NCI-H446 treated with DMSO at 0.1 percent for 48 hours (cell line): ENCODE data around the gene MKNK1.
"Not testable (repeated sequence)": the region's sequence is repeated elsewhere in the genome, so short reads cannot be mapped to it uniquely, and the experiment has no call there.

Source experiments
- DNase-seq: peaks from one replicate; lab custom pipeline; 2025; lab: John Stamatoyannopoulos, UW

Gene MKNK1

DNA sequence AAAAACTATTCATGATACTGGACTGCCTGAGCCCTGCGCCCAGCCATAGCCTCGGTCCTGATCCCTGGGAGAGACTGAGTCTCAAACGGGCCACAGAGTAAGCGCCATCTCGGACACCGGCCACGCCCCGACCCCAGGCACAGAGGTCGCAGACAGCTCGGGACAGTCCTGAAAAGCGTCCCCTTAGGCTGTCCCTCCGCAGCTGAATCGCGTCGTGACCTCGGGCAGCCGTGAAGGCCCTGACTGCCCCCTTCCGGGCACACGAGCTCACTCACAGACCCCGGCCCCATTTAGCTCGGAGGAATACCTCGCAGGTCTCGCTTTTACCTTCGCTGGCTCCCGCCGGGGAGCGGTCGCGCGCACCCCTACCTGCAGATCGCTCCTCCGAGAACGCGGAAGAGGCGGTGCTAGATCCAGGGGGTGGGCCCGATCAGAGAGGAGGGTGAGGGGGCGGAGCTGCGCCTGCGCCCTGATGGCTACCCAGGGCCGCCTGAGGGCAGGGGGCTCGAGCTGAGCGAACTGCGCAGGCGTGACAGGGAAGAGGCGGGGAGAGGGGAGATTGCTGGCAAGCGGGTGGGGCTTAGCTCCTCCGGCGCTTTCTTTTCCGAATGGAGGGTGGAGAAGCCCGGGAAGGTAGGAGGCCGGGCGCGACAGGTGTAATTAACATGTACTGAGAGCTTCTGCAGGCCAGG, at the start of gene MKNK1:
Gene MKNK1 (minus strand): TSS at position 411 of the 692 bp plus-strand sequence. CDS start 20,941 bp downstream, outside the sequence.
- DNase-seq, result no peak

DNA sequence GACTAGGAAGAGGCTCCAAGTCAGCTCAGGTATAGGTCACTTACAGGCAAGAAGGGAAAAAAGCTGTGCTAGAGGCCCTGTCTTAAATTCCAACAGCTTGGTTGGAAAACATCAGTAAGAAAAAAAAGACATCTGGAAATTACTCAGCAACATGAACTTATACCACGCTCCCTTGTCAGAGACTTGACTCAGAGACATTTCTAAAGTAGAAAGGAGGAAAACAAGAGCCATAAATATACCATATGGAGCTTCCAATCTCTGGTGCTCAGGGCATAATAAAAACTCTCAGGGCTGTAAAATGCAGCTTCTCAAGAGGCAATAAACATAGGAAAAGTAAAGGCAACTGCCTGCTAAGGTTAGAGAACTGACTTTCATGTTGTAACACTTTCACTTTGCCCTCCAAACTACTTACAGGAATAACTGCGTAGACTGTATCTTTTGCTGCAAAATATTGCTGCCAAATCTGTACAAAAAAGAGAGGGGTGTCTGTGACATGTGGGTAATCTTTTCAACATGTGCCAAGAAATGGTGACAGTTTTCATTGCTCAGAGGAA, 49.4 kb upstream of the MKNK1 start:
- DNase-seq, result no peak

DNA sequence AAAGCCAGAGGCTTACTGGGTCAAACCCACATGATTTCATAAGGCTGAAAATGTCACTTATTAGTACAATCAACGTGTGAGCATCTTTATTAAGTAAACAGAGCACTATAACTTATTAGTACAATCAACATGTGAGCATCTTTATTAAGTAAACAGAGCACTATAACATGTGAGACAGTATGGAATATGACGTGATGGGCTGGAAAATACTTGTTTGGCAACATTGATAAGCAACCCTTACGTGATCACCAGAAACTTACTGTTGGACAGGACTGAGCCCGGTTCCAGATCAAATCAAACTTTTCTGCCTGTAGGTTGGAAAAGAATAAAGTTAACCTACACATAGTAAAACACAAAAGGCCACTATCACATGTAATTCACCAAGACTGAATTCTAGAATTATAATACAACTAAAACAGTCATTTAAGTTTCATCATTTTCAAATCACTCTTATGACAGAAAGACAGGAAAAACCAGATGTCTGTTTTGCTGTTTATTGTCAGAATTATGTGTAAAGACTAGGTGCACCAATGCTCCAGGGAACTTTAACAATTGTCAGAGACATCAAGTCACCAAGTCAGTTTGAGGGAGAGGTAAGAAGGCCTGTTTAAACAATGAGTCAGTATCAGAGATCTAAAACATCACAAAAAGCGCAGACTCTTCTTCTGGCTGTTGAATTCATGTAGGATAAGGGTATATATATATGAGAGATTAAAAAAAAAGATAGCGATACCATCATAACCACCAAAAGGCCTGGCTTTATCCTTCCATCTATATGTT, 48.4 kb upstream of the MKNK1 start:
- no peak for DNase-seq

DNA sequence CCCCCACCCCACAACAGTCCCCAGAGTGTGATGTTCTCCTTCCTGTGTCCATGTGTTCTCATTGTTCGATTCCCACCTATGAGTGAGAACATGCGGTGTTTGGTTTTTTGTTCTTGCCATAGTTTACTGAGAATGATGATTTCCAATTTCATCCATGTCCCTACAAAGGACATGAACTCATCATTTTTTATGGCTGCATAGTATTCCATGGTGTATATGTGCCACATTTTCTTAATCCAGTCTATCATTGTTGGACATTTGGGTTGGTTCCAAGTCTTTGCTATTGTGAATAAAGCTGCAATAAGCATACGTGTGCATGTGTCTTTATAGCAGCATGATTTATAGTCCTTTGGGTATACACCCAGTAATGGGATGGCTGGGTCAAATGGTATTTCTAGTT, 47.1 kb upstream of the MKNK1 start:
- not testable (repeated sequence) for DNase-seq

DNA sequence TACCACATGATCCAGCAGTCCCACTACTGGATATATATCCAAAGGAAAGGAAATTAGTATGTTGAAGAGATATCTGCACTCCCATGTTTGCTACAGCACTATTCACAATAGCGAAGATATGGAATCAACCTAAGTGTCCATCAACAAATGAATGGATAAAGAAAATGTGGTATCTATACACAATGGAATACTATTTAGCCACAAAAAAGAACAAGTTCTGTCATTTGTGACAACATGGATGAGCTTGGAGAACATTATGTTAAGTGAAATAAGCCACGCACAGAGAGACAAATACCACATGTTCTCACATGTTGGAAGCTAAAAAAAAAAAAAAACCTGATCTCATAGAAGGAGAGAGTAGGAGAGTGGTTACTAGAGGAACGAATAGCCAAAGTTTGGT, 46.4 kb upstream of the MKNK1 start:
- no peak for DNase-seq

DNA sequence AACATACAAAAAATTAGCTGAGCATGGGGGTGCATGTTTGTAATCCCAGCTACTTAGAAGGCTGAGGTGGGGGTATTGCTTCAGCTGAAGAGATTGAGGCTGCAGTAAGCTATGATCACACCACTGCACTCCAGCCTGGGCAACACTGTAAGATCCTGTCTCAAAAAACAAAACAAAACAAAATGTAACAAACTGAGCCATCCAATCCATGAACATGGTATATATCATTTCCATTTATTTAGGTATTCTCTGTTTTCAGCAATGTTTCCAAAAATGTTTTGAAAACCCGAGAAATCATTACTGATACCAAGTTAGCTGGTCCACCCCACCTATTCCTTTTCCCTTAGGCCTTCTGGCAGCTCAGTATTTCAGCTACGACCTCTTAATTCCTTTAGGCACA, 45.7 kb upstream of the MKNK1 start:
- DNase-seq, result no peak

DNA sequence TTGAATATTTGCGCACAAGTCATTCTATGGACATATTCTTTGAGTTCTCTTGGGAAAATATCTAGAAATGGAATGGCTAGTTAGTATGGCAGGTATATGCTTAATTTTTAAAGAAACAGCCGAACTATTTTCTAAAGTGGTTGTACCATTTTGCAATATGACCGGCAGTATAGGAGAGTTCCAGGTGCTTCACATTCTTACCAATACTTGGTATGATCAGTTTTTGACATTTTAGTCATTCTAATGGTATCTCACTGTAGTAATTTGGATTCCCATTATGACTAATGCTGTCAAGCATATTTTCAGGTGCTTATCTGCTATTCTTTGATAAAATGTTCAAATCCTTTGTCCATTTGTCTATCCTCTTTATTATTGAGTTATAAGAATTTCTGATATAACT, 43.5 kb upstream of the MKNK1 start:
- no peak for DNase-seq

DNA sequence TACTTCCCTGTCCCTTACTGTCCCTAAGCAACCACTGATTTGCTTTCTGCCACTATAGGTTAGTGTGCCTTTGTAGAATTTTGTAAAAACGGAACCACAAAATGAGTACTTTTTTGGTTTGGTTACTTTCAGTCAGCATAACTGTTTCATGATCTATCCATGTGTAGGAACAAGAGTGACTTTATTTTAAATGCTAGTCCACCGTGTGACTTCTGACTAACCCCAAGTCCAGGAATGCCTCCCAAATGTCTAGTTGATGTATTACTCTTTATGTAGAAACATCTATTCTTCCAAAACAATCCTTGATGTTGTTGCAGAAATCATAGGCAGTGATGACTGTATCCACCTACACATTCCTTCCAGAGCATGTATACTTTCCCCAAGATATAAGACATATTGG, 42.8 kb upstream of the MKNK1 start:
- no peak for DNase-seq

DNA sequence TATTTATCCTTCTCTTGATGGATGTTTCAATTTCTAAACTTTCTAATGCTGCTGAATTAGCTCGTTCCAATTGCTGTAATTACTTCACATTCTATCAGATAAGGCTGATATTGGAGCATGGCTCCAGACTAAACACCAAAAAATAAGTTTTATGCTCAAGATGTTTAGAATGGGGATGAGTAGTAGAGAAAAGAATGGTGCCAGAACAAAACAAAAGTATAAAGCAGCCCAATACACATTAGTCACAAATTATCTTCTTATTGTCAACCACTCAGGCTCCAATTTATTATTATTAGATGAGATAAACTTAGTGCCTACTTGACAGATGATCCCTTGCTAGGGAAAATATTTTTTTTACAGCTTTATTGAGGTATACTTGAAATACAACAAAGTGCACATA, 42.3 kb upstream of the MKNK1 start:
- no peak for DNase-seq

DNA sequence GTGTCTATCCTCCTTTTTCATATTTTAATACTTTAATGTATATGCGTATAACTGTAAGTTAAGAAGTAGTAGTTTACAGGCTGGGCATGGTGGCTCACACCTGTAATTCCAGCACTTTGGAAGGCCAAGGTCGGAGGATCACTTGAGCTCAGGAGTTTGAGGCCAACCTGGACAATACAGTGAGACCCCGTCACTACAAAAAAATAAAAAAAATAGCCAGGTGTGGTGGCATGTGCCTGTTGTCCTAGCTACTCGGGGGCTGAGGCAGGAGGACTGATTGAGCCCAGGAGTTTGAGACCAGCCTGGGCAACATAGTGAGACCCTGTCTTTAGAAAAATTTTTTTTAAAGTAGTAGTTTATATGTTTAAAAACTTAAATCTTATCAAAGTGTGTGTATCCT, 41.7 kb upstream of the MKNK1 start:
- no peak for DNase-seq

DNA sequence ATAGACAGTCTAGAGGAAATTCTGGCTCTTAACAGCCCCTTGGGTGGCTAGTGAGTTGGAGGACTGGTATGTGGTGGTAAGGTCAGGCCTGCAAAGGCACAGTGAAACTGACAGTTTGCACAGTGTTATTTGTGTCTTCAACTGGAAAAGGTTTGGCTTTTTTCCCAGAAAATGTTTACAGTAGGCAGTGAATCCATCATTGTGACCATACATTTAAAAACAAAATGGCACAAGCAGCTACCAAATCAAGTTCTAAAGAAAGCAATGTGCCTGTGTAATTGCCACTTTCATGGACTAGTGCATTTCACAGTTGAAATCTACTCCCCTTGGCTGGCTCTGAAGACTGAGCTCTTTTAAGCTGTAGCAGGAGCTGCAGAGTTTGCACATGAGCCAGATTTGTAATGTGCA, 39.3 kb upstream of the MKNK1 start:
- peak; percentile 99 for DNase-seq

DNA sequence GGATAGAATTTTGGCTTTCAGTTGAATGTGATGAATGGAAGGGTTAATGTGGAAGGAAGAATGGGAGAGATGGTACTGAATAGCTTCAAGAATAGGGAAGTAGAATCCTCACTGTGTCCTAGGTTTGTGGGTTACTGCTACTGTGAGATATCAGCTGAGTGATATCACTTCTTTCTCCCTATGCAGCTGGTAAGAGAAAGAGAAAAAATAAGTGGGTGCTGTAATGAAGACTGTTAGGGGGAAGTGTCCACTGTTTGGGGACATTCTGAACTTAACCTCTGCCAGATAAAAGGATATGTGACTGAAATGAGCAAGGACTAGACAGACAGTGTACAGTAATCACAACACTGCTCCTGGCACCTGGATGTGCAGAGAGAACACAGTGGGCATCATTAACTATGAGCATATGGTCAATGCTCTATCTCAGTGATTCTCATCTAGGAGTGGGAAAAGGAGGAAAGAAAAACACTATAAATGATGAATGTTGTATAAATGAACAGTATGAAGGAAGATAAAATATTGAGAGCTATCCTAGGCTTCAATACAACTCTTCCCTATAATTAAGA, 38.1 kb upstream of the MKNK1 start:
- no peak for DNase-seq

DNA sequence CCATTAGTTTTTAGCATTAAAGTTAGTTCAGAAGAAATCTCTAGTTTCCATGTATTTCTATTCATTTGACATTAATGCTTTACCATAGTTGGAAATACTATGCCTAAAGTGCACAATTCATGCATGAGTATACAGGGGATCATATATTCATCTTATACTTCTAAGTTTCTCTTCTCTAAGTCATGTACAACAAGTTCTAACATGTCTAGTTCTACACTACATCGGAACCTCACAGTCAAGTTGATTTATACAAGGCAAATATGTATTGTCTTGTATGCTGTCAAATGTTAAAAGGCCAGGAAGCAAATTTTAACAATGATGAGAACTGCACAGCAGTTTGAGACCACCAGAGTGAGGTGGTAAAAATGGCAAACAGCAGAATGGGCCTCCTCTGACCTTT, 35.5 kb upstream of the MKNK1 start:
- DNase-seq, result no peak

DNA sequence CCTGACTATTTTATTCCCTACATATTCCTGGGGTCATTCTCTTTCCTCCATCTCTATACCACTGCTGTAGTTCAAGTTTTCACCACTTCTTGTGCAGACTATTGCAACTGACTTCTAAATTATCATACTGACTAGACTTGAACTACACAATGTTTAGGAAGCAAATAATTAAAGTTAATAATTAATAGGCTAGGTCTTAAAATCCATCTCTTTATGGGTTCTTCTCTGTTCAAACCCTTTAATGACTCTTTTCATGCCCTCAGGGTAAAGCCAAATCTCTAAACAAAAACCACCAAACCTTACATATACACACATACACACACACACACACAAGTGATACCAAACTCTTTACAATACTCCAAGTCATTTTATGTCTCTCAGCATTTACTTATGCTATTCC, 34.9 kb upstream of the MKNK1 start:
- no peak for DNase-seq

DNA sequence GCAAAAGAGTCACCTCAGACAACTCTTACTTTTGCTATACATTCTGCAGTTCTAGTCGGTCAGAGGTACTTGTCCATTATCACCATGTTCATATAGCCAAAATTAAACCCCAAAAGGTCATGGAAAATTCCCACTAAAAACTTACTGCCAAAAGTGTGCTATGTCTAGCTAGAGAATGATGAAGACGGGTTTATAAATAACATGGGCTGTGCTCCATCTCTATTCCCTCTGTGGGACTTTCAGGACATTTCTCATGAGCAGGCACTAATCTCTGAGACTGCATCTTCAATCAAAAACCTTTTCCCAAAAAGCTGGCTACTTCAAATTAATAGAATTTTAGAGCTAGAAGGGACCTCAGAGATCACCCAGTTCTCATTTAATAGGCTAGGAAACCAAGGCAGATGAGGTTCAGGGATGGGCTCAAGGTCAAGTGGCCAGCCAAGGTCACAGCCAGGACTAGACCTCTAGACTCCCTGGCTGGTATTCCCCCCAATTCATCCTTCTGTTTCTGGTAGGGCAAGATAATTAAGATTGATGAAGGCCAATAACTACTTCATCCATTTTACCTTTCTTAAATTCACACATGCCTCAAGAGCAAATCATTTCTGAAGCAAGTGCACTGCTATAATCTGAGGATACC, 33.5 kb upstream of the MKNK1 start:
- no peak for DNase-seq

DNA sequence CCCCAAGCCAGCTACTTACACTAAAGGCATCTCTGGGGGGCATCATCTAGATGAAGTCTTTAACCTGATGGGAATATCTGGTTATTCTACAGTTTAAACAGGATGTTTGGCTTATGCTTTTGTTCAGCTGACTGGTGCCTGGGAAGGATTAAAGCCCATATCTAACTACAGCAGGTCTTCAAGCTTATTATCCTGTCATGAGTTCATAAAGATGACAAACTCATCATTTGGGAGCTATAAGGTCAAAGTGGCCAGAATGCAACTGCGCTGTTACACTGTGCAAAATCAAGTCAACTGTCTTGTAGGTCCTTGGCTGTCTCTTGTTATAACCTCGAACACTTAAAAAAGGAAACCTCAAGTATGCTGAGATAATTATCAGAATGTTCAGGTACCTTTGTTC, 31.1 kb upstream of the MKNK1 start:
- no peak for DNase-seq

DNA sequence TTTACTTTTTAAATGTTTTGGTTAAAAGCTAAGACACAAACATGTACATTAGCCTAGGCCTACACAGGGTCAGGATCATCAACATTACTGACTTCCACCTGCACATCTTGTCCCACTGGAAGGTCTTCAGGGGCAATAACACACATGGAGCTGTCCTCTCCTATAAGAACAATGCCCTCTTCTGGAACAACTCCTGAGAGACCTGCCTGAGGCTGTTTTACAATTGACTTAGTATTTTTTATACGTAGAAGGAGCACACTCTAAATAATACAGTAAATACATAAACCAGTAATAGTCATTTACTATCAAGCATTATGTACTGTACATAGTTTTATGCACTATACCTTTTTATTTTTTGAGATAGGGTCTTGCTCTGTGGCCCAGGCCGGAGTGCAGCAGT, 26.7 kb upstream of the MKNK1 start:
- no peak for DNase-seq

DNA sequence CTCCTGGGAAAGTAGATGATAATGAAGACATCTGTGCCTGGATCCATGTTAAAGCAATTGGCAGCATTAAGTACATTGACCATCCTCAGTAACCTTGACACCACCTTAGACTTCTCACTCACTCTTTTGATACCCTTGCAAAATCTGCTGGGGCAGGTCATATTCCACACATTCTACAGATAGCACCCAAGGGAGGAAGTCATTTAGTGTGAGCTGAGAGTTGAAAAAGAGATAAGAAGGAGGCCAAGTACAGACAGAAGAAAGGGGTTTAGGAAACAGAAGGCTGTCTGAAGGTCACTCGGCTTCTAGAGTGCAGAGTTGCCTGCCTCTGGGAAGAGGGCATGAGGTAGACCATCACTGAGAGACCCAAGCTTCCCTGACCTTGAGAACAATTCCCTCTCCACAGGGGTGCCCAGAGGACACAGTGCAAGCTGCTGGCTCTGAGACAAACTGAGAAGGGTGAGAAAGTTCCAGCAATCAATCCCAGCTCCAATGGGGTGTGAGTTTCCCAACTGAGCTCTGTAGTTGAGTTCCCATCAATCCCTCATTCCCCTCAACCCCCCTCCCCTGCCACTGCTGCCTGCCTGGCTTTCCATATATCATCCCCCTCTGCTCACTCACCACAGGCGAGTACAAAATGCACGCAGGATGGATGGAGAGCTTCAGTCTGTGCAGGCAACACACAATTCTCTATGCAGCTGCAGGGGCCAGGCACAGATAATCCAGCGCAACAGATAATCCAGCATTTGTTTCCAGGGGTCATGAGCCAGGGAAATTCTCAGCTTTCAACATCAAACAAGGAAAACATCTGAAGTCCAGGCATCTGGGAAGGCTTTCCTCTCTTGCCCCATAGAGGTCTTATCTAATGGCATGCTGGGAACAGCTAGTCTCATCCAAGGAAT, 19.9 kb upstream of the MKNK1 start:
- no peak for DNase-seq

DNA sequence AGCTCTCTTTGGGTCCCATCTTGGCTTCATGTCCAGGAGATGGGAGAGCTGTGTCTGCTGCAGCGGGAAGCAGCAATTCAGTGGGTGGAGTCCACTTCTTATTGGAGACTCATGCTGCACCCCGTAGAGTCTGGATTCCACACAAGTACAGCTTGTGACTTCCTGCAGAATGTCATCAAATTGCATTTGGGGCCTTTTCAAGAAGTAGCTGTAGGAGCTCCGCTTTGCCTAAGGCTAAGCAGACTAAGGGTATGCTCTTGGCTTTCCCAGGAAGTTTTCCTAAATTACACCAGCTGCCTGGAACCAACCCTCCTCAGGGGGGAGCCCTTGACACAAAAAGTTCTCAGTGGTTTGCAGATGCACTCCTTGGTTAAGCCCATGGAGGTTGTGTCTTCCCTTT, 18.3 kb upstream of the MKNK1 start:
- peak; percentile 22 for DNase-seq

DNA sequence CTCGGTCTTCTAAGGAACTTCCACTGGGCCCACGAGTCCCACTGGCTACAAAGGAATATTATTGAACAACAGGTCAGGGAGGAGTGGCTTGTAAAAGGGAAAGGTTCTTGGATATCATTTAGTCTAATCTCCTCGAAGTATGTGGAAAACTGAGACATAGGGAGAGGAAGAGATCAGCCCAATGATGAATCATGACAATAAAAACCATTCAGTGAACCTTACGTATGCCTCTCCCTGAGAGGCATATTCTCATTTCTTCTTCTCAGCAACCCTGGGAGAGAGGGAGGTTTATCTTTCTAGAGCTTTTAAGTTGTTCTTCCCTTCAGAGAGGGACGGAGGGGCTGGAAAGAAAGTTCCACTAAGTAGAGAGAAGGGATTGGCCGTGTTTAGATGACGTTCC, 17.9 kb upstream of the MKNK1 start:
- no peak for DNase-seq

DNA sequence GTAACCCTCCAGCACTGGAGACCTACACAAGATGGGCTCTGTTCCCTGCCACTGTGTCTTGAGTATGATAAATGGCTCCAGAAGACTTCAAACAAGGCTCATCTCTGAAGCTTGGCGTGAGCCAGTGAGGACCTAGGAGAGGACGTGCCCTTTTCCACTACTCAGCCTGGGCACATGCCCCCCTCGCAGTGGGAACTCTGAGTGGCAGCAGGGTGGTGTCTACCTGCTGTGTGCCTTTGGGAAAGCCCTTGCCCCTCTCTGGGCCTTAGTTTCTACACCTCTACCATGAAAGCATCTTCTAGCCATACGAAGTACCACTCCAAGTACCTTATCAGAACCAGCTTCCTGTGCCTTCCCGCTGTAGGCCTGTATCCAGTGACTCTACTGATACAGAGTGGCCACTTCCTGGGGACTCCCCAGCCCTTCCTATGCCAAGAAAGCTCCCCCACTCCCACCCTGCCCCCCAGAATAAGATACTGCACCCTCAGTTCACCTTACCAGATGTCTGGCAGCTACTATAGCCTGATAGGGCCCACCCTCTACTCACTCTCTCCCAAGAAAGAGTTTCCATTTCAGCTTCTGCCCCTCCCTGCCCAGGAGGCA, 15.7 kb upstream of the MKNK1 start:
- no peak for DNase-seq
